Esophagus squamous epithelium (tissue), 4 donors: ENCODE results near the gene CRB2.

Source experiments
- CTCF ChIP-seq, 6 experiments: fragments of 450-650 bp in 4 of 6; fragments of 200-600 bp in 2 of 6; sonication (generic) in 2 of 6; IDR thresholded peaks; one replicate each; pipeline ENCODE4 v1.5.1; 2016 to 2019; ENCODE audit warnings: antibody characterized with exemption in 6 of 6, mild to moderate bottlenecking in 4 of 6, moderate library complexity in 4 of 6
- POLR2A ChIP-seq, 4 donors: fragments of 450-650 bp; IDR thresholded peaks; one replicate each; pipeline ENCODE4 v1.6.1; 2017; ENCODE audit warnings: antibody characterized with exemption in 4 of 4, mild to moderate bottlenecking in 4 of 4, moderate library complexity in 3 of 4

- TF ChIP-seq CTCF (IDR thresholded peaks at IDR 0.05) (no peak), POLR2A (IDR thresholded peaks at IDR 0.05) (no peak)
These were observed 42.0 kb downstream of the CRB2 start for GRCh38 chr9:123397975-123398374.
